PFSK-1 (cell line): ENCODE measurements around the gene RDM1.

ENCODE experiments used
- FOXP2 ChIP-seq: optimal IDR thresholded peaks from 2 replicates; pipeline ENCODE3; 2011; ENCODE audit warnings: borderline replicate concordance, control low read depth, inconsistent platforms; ENCODE audit not compliant: insufficient read depth; ENCODE audit errors: extremely low read length, extremely low read depth
- POLR2AphosphoS5 ChIP-seq: IDR thresholded peaks from 2 replicates; pipeline ENCODE4 v1.6.1; 2012; ENCODE audit warnings: low read depth, mild to moderate bottlenecking, control low read depth, low read length, moderate library complexity
- REST ChIP-seq, 2 experiments: IDR thresholded peaks; 2 replicates each; pipeline versions ENCODE4 v1.6.1 to v1.8.0; 2011 to 2012; ENCODE audit warnings: low read depth in 2 of 2, low read length in 2 of 2, control low read depth in 1 of 2, inconsistent platforms in 1 of 2, mild to moderate bottlenecking in 1 of 2, moderate library complexity in 1 of 2; ENCODE audit not compliant: insufficient read depth in 1 of 2
- SIN3A ChIP-seq: IDR thresholded peaks from 2 replicates; pipeline ENCODE4 v1.6.1; 2012; ENCODE audit warnings: mild to moderate bottlenecking, low read length, moderate library complexity, borderline replicate concordance; ENCODE audit not compliant: insufficient read depth
- TAF1 ChIP-seq: IDR thresholded peaks from 2 replicates; pipeline ENCODE4 v1.6.1; 2012; ENCODE audit warnings: low read length, control low read depth, borderline replicate concordance; ENCODE audit not compliant: insufficient read depth

The RDM1 gene

GRCh38 chr17:35932586-35932985 lies 2.0 kb upstream of the RDM1 start:
- TF ChIP-seq REST (IDR thresholded peaks at IDR 0.05; ENCODE audit: insufficient read depth in 1 of 2, low read depth in 2 of 2, low read length in 2 of 2): no peak
- TF ChIP-seq SIN3A: no peak
- TF ChIP-seq FOXP2: no peak
- no peak for TF ChIP-seq TAF1
- TF ChIP-seq POLR2AphosphoS5: no peak

GRCh38 chr17:35931794-35932425 lies 1.3 kb upstream of the RDM1 start:
- TF ChIP-seq POLR2AphosphoS5 (no peak), SIN3A (no peak), FOXP2 (no peak), REST (IDR thresholded peaks at IDR 0.05; ENCODE audit: insufficient read depth in 1 of 2, low read depth in 2 of 2, low read length in 2 of 2) (no peak), TAF1 (no peak)

GRCh38 chr17:35927714-35928113 lies 2.9 kb downstream of the RDM1 start:
- TF ChIP-seq POLR2AphosphoS5 (no peak), TAF1 (no peak), FOXP2 (no peak), REST (IDR thresholded peaks at IDR 0.05; ENCODE audit: insufficient read depth in 1 of 2, low read depth in 2 of 2, low read length in 2 of 2) (no peak), SIN3A (no peak)

- no peak for TF ChIP-seq SIN3A
- TF ChIP-seq REST (IDR thresholded peaks at IDR 0.05; ENCODE audit: insufficient read depth in 1 of 2, low read depth in 2 of 2, low read length in 2 of 2): no peak
- TF ChIP-seq FOXP2: no peak
- TF ChIP-seq TAF1: no peak
- no peak for TF ChIP-seq POLR2AphosphoS5
These were observed 6.9 kb downstream of the RDM1 start for GRCh38 chr17:35923609-35924114.

- TF ChIP-seq SIN3A: no peak
- TF ChIP-seq POLR2AphosphoS5: no peak
- no peak for TF ChIP-seq TAF1
- TF ChIP-seq REST (IDR thresholded peaks at IDR 0.05; ENCODE audit: insufficient read depth in 1 of 2, low read depth in 2 of 2, low read length in 2 of 2): no peak
- no peak for TF ChIP-seq FOXP2
These were observed 10.3 kb downstream of the RDM1 start for GRCh38 chr17:35920229-35920628.
